LNCaP clone FGC (cell line): Measurements from ENCODE around the gene PLXNA4.

Experiments
- DNase-seq: peaks from one replicate; pipeline ENCODE4 v3.0.0-alpha.2; 2011; ENCODE audit warnings: low read depth
- H3K4me3 ChIP-seq: 2 replicates; pipeline ENCODE4 v1.5.1; 2011; ENCODE audit warnings: mild to moderate bottlenecking, low read depth, low read length, control low read depth
- TF ChIP-seq, protein P1 (sequence below): IDR thresholded peaks from 2 replicates; pipeline ENCODE4 v1.5.1; 2012; ENCODE audit warnings: mild to moderate bottlenecking; ENCODE audit not compliant: control insufficient read depth, insufficient read depth; ENCODE audit errors: extremely low read depth

Gene PLXNA4

DNA sequence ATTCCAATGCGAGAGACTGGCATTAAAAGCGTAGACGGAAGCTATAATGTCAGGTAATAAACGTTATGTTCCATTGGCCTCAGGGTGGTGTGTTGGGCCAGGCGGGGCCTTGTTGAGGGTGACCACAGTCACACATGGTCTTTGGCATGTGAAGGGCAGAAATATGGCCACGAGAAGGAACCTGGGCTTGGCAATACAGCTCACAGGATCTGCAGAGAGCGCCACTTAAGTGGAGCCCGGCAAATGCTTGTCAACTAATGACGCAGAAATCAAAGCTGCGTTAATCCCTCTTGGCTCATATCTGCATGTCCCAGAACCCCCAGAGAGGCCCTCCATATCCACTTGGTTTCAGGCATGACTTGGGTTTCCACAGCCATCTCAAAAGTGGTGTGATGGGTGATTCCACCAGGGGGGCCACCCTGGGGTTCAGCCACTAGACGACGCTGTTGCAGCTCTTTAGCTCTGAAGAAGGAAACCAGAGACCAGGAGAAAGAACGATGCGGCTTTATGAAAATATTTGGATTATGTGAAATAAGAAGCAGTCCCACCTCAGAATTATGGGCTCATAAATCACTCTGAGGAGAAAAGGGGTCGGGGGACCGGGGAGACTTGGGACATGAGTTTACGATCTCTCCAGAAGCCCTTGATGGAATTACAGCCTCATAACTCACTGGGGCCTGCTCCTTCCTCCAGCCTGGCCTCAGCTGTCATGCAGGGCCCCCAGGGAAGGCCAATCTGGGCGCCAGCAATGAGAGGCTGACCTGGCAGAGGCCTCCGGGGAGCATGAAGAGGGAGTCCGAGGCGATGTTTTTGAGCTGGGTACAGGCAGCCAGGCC is 462.5 kb downstream of the PLXNA4 start:
- no peak overlapping the region for H3K4me3 ChIP-seq
- TF ChIP-seq, protein P1, sequence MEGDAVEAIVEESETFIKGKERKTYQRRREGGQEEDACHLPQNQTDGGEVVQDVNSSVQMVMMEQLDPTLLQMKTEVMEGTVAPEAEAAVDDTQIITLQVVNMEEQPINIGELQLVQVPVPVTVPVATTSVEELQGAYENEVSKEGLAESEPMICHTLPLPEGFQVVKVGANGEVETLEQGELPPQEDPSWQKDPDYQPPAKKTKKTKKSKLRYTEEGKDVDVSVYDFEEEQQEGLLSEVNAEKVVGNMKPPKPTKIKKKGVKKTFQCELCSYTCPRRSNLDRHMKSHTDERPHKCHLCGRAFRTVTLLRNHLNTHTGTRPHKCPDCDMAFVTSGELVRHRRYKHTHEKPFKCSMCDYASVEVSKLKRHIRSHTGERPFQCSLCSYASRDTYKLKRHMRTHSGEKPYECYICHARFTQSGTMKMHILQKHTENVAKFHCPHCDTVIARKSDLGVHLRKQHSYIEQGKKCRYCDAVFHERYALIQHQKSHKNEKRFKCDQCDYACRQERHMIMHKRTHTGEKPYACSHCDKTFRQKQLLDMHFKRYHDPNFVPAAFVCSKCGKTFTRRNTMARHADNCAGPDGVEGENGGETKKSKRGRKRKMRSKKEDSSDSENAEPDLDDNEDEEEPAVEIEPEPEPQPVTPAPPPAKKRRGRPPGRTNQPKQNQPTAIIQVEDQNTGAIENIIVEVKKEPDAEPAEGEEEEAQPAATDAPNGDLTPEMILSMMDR: no peak
- no peak for DNase-seq

DNA sequence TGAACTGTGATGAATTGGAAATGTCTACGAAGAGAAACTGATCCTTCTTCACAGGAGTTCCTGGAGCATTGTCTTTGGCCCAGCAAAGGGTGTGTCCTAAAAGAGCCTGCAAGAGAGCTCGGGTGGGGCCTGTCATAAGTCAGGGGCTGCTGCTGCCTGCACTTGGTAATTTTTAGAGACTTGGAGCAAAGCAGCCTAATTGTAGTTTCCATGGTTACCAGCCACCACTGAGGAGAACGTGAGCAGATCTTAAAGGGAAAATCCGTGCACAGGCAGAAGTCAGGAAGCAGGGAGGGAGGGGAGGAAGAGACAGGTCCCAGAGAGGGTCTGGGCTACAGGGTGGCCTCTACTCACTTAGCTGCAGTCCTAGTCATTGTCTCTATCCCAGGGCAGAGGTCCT is 463.6 kb downstream of the PLXNA4 start:
- no peak overlapping the region for H3K4me3 ChIP-seq
- TF ChIP-seq, protein P1: no peak
- DNase-seq: no peak

DNA sequence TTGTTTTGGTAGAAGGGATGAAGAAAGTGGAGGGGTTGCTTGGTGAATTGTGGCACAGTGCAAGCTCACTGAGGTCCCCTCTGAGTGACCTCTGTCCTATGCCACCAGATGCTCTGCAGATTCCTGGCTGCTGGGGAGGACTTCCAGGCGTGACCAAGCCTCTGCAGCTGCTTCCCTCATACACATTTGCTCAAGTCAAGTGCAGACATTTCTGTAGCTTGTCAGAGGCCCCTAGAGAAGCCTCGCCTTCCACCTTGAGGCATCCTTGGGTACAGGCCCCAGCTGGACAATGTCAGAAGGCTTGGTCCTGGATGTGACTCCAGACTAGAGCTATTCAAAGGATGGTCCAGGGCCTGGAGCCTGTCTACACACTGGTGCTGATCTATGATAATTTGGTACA is 464.2 kb downstream of the PLXNA4 start:
- no peak for DNase-seq
- H3K4me3 ChIP-seq: no peak overlapping the region
- TF ChIP-seq, protein P1: no peak

DNA sequence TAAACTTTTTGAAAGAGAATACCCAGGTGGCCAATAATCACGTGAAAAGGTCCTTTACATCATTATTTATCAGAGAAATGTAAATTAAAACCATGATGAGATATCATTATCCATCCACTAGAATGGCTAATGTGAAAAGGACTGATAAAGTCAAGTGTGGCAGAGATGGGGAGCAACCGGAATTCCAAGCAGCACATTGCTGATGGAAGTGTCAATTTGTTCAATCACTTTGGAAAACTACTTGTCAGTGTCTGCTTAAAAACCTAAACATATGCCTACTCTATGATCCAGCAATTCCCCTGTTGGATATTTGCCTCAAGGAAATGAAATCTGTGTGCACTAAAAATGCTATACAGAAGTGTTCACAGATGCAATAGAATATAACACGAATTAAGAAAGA is 465.6 kb downstream of the PLXNA4 start:
- no peak for DNase-seq
- no peak overlapping the region for H3K4me3 ChIP-seq
- TF ChIP-seq, protein P1: no peak

DNA sequence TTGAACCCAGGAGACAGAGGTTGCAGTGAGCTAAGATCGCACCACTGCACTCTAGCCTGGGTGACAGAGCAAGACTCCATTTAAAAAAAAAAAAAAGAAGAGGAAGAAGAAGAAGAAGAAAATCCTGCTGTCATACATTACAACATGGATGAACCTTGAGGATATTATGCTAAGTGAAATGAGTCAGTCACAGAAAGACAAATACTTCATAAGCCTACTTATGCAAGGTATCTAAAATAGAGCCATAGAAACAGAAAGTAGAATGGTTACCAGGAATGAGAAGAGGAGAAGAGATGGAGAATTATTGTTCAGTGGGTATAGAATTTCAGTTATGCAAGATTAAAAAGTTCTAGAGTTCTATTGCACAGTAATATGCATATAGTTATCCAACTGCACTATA is 466.5 kb downstream of the PLXNA4 start:
- TF ChIP-seq, protein P1: no peak
- no peak overlapping the region for H3K4me3 ChIP-seq
- no peak for DNase-seq

DNA sequence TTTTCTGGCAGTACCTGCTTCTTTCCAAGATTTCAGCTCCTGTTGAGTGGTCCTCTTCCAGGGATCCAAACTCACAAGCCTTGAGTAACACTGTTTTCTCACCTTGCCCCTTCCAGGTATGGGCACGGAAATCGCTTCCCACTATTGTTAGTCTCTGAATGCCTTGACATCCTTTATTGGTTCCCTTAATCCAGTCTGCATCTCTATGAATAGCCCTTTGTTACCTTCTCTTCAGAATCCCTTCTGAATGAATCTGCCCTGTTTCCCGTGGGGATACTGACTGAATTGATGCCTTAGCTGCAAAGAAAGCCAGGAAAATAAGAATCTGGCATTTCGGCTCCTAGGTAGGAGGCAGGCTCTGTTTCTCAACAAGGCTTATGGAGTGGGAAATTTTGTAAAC is 467.7 kb downstream of the PLXNA4 start:
- no peak for DNase-seq
- H3K4me3 ChIP-seq: no peak overlapping the region
- TF ChIP-seq, protein P1: no peak

DNA sequence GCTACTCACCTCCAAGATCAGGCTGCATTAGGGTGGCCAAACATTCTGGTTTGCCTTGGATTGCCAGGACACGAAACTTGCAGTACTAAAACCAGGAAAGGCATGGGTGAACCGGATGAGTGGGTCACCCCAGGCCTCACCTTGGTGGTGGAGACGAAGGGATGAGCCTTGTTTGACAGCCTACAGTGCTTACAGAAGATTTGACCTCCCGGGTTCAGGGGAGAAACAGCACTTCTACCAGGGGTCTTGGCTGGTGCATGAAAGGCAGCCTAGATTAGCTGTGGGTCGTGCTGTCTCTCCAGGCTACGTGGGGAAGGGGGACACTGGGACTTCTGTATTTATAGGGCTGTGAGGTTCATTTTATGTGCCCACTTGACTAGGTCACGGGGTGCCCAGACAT is 469.8 kb downstream of the PLXNA4 start:
- no peak overlapping the region for H3K4me3 ChIP-seq
- DNase-seq: no peak
- TF ChIP-seq, protein P1: no peak
